GM21528 (cell line): ENCODE data around the gene OR7D4.
"Not testable (repeated sequence)": the region's sequence is repeated elsewhere in the genome, so short reads cannot be mapped to it uniquely, and the experiment has no call there.

Experiments used
- ATAC-seq: cut with Tn5 transposase; IDR thresholded peaks from one replicate; pipeline ENCODE4 v1.9.1; 2021; ENCODE audit warnings: mild to moderate bottlenecking, moderate library complexity; ENCODE audit not compliant: unreplicated experiment, low FRiP score

Gene OR7D4

GRCh38 chr19:9219489-9219888, at the start of gene OR7D4:
TSS of gene OR7D4 (minus strand) at chr19:9219589. CDS start at chr19:9214837, 4,752 bp downstream.
- ATAC-seq: no peak

- no peak for ATAC-seq
These were observed 31.8 kb upstream of the OR7D4 start for GRCh38 chr19:9251236-9251635.

GRCh38 chr19:9250630-9251029, 31.2 kb upstream of the OR7D4 start, which contains the start of gene OR7E24:
TSS of gene OR7E24 (plus strand) at chr19:9250930. CDS start at chr19:9251044, 114 bp downstream.
- ATAC-seq: no peak

- ATAC-seq: no peak
These were observed 13.8 kb downstream of the OR7D4 start for GRCh38 chr19:9205501-9206113.

- ATAC-seq: not testable (repeated sequence)
These were observed 21.3 kb downstream of the OR7D4 start for GRCh38 chr19:9198044-9198443.

- ATAC-seq: no peak
These were observed 29.9 kb downstream of the OR7D4 start for GRCh38 chr19:9189535-9189934.

GRCh38 chr19:9187191-9187590, 32.2 kb downstream of the OR7D4 start:
- no peak for ATAC-seq

- ATAC-seq: no peak
These were observed 36.4 kb downstream of the OR7D4 start for GRCh38 chr19:9183000-9183399.

- no peak for ATAC-seq
These were observed 40.5 kb downstream of the OR7D4 start, which contains the start of gene OR7D2 for GRCh38 chr19:9178901-9179300. TSS of gene OR7D2 (plus strand) at chr19:9178979. CDS start at chr19:9185782, 6,803 bp downstream.

GRCh38 chr19:9175326-9175725, 44.1 kb downstream of the OR7D4 start:
- ATAC-seq: no peak

GRCh38 chr19:9171393-9171991, 47.9 kb downstream of the OR7D4 start:
- ATAC-seq: no peak

GRCh38 chr19:9166846-9167245, 52.5 kb downstream of the OR7D4 start:
- no peak for ATAC-seq

GRCh38 chr19:9165261-9165660, 54.1 kb downstream of the OR7D4 start:
- ATAC-seq: no peak

GRCh38 chr19:9161427-9161826, 58.0 kb downstream of the OR7D4 start:
- ATAC-seq: no peak
